ENCODE data around the gene TNPO1. TPM values are rescaled to one million over a fixed set of nuclear protein-coding genes. Genes with fewer than 3 reads are reported as not detected.
"Not testable (repeated sequence)": the region's sequence is repeated elsewhere in the genome, so short reads cannot be mapped to it uniquely, and the experiment has no call there.

Gene TNPO1
- polyA plus RNA-seq, 2 of the 4 experiments (the other 2 are of a cell fraction) = 199 to 350 TPM

GRCh38 chr5:72932686-72933085 lies 116.2 kb downstream of the TNPO1 start:
- H3K9me3 ChIP-seq; ATAC-seq; DNase-seq (ENCODE audit: low read depth in 1 of 2, low spot score in 1 of 2); FAIRE-seq; CTCF ChIA-PET; H3K4me1 ChIP-seq; H3K4me3 ChIP-seq; H3K27ac ChIP-seq; H3K4me2 ChIP-seq; POLR2A ChIA-PET: not testable (repeated sequence)
- WGBS (ENCODE audit: missing lambda C conversion rate) = 90% methylated on average over 2 of the region's 2 CpGs

GRCh38 chr5:72934953-72935725 lies 118.7 kb downstream of the TNPO1 start:
- H3K27ac ChIP-seq; H3K4me1 ChIP-seq; H3K9me3 ChIP-seq; DNase-seq (ENCODE audit: low read depth in 1 of 2, low spot score in 1 of 2); H3K4me2 ChIP-seq; H3K4me3 ChIP-seq; POLR2A ChIA-PET; FAIRE-seq: not testable (repeated sequence)
- peak in 1 of 2 experiments; percentile 24; a peak in 1 of 6 replicates for ATAC-seq
- CTCF ChIA-PET = interaction anchor here (2.1 kb wide), 1 partner anchor 14 kb away, joined by 6 read pairs; no protein-coding TSS in a partner anchor
- 77% methylated on average over 15 of the region's 32 CpGs for WGBS (ENCODE audit: missing lambda C conversion rate)

- Histone ChIP-seq H3K4me2 (no peak overlapping the region), H3K9me3 (no peaks in the 10 kb centered on the region), H3K27ac (no peak overlapping the region), H3K4me1 (peaks cover 8% of the 10 kb centered on the region; the same call in 1 of the 3 replicates), H3K4me3 (no peak overlapping the region)
- ChIA-PET CTCF (no interaction called here), POLR2A (no interaction called here)
- FAIRE-seq (no peak), DNase-seq (ENCODE audit: low read depth in 1 of 2, low spot score in 1 of 2) (no peak), ATAC-seq (0 out of 6 replicates have a peak, but pooled peaks of 1 of the 2 experiments have one; percentile 24)
- 72% methylated on average over 4 of the region's 4 CpGs for WGBS (ENCODE audit: missing lambda C conversion rate)
- no peak for TF ChIP-seq FOSB (CRISPR knock-in tag; IDR thresholded peaks at IDR 0.05)
- no peak for TF ChIP-seq BHLHE40 (IDR thresholded peaks at IDR 0.05; ENCODE audit: low read depth, low read length)
- TF ChIP-seq KDM1A (IDR thresholded peaks at IDR 0.05; ENCODE audit: low read depth) = no peak
- no peak for TF ChIP-seq ZNF302 (CRISPR knock-in tag; IDR thresholded peaks at IDR 0.05)
- TF ChIP-seq RFX5 (IDR thresholded peaks at IDR 0.05) = no peak
- TF ChIP-seq EHMT2 (IDR thresholded peaks at IDR 0.05; ENCODE audit: low read depth) = no peak
- no peak for TF ChIP-seq SREBF2 (IDR thresholded peaks at IDR 0.05)
- no peak for TF ChIP-seq FOSL2 (IDR thresholded peaks at IDR 0.05)
- TF ChIP-seq FOSL2 (CRISPR knock-in tag; IDR thresholded peaks at IDR 0.05) = no peak
- TF ChIP-seq HEYL (CRISPR knock-in tag; IDR thresholded peaks at IDR 0.05) = no peak
- TF ChIP-seq CEBPB (IDR thresholded peaks at IDR 0.05) = no peak
- TF ChIP-seq NR3C1 (IDR thresholded peaks at IDR 0.05) = no peak
- TF ChIP-seq POLR2AphosphoS2 (conservative IDR thresholded peaks at IDR 0.05; ENCODE audit: low read length) = no peak
- TF ChIP-seq RAD21 (conservative IDR thresholded peaks at IDR 0.05 in 1 of 2, IDR thresholded peaks at IDR 0.05 in 1 of 2) = no peak
- no peak for TF ChIP-seq MAFK (IDR thresholded peaks at IDR 0.05; ENCODE audit: partially characterized antibody)
Observed at GRCh38 chr5:72936893-72937292, 120.4 kb downstream of the TNPO1 start.

GRCh38 chr5:72937517-72938061 lies 121.1 kb downstream of the TNPO1 start:
- H3K4me1 ChIP-seq = peaks cover 8% of the 10 kb centered on the region; the same call in 1 of the 3 replicates
- no peak overlapping the region for H3K4me2 ChIP-seq
- WGBS (ENCODE audit: missing lambda C conversion rate) = 57% methylated on average over 3 of the region's 3 CpGs
- no peak for ATAC-seq
- no peaks in the 10 kb centered on the region for H3K9me3 ChIP-seq
- no peak for DNase-seq (ENCODE audit: low read depth in 1 of 2, low spot score in 1 of 2)
- ChIA-PET CTCF (interaction anchor here (1.0 to 1.4 kb wide), 2 partner anchors 12 to 279 kb away, joined by 3 read pairs; no protein-coding TSS in a partner anchor), POLR2A (no interaction called here)
- no peak overlapping the region for H3K27ac ChIP-seq
- FAIRE-seq = no peak
- no peak overlapping the region for H3K4me3 ChIP-seq
- TF ChIP-seq CBX2 (IDR thresholded peaks at IDR 0.05; ENCODE audit: borderline replicate concordance, low read depth) = no peak
- no peak for TF ChIP-seq HMGXB4 (CRISPR knock-in tag; IDR thresholded peaks at IDR 0.05; ENCODE audit: borderline replicate concordance)
- no peak for TF ChIP-seq ELK1 (IDR thresholded peaks at IDR 0.05; ENCODE audit: low read depth, low read length)
- TF ChIP-seq CTCF (IDR thresholded peaks at IDR 0.05) = no peak
- TF ChIP-seq JUNB (IDR thresholded peaks at IDR 0.05) = no peak
- TF ChIP-seq FOSL2 (IDR thresholded peaks at IDR 0.05) = no peak
- TF ChIP-seq FOSL2 (CRISPR knock-in tag; IDR thresholded peaks at IDR 0.05) = no peak
- no peak for TF ChIP-seq HEYL (CRISPR knock-in tag; IDR thresholded peaks at IDR 0.05)
- no peak for TF ChIP-seq RARB (CRISPR knock-in tag; IDR thresholded peaks at IDR 0.05)
- no peak for TF ChIP-seq PHF8 (IDR thresholded peaks at IDR 0.05; ENCODE audit: borderline replicate concordance, low read depth)
- no peak for TF ChIP-seq EHF (CRISPR knock-in tag; IDR thresholded peaks at IDR 0.05)
- TF ChIP-seq POLR2AphosphoS2 (conservative IDR thresholded peaks at IDR 0.05; ENCODE audit: low read length) = no peak
- no peak for TF ChIP-seq TFCP2L1 (CRISPR knock-in tag; IDR thresholded peaks at IDR 0.05)
- no peak for TF ChIP-seq EHMT2 (IDR thresholded peaks at IDR 0.05; ENCODE audit: low read depth)
- TF ChIP-seq SMC3 (IDR thresholded peaks at IDR 0.05) = no peak
- no peak for TF ChIP-seq MAZ (IDR thresholded peaks at IDR 0.05; ENCODE audit: borderline replicate concordance, low read depth, low read length)

Data from A549 (cell line).